Astrocyte (in vitro differentiated cells and primary cell): ENCODE results near the gene SOX21. TPM values are rescaled to one million over a fixed set of nuclear protein-coding genes. Genes with fewer than 3 reads are reported as not detected.

Experiments
- DNase-seq: peaks from one replicate; pipeline ENCODE4 v3.0.0-alpha.2; 2010; ENCODE audit warnings: low read depth
- FAIRE-seq: peaks from 2 replicates; lab custom pipeline; 2011; peaks lifted over from hg19 to GRCh38; lab: Jason Lieb, UNC
- H2AFZ ChIP-seq: 2 replicates; pipeline ENCODE4 v1.6.0; 2012; ENCODE audit warnings: low read depth, low read length, inconsistent platforms
- H3K27ac ChIP-seq: 2 replicates; pipeline ENCODE4 v1.5.1; 2011; ENCODE audit warnings: low read depth, low read length, inconsistent platforms
- H3K27me3 ChIP-seq: 2 replicates; pipeline ENCODE4 v1.6.0; 2011; ENCODE audit warnings: low read length, inconsistent platforms; ENCODE audit not compliant: insufficient read depth
- H3K36me3 ChIP-seq: 2 replicates; pipeline ENCODE4 v1.5.1; 2011; ENCODE audit warnings: low read length, inconsistent platforms; ENCODE audit not compliant: insufficient read depth
- H3K4me1 ChIP-seq: 2 replicates; pipeline ENCODE4 v1.5.1; 2011; ENCODE audit warnings: low read length, inconsistent platforms; ENCODE audit not compliant: insufficient read depth
- H3K4me2 ChIP-seq: 2 replicates; pipeline ENCODE4 v1.6.0; 2012; ENCODE audit warnings: low read length, inconsistent platforms
- H3K4me3 ChIP-seq: 2 replicates; pipeline ENCODE4 v1.5.1; 2011; ENCODE audit warnings: low read depth, mild to moderate bottlenecking, low read length, inconsistent platforms; ENCODE audit not compliant: insufficient read depth
- H3K79me2 ChIP-seq: 2 replicates; pipeline ENCODE4 v1.6.0; 2012; ENCODE audit warnings: mild to moderate bottlenecking, low read length, inconsistent platforms; ENCODE audit not compliant: insufficient read depth
- H3K9ac ChIP-seq: 2 replicates; pipeline ENCODE4 v1.6.0; 2012; ENCODE audit warnings: mild to moderate bottlenecking, low read length, inconsistent platforms
- H3K9me3 ChIP-seq: 2 replicates; pipeline ENCODE4 v1.5.1; 2012; ENCODE audit warnings: low read depth, mild to moderate bottlenecking, low read length, inconsistent platforms; ENCODE audit not compliant: insufficient read depth
- H4K20me1 ChIP-seq: 2 replicates; pipeline ENCODE4 v1.6.0; 2012; ENCODE audit warnings: low read length, inconsistent platforms; ENCODE audit not compliant: insufficient read depth
- H3K27ac Mint-ChIP-seq: one replicate; pipeline ENCODE4 v1.8.0; 2021; ENCODE audit warnings: mild to moderate bottlenecking, mixed read lengths; ENCODE audit not compliant: unreplicated experiment
- H3K27me3 Mint-ChIP-seq: one replicate; pipeline ENCODE4 v1.8.0; 2021; ENCODE audit warnings: low read depth, mixed read lengths; ENCODE audit not compliant: unreplicated experiment
- H3K36me3 Mint-ChIP-seq: one replicate; pipeline ENCODE4 v1.8.0; 2021; ENCODE audit warnings: low read depth, mixed read lengths; ENCODE audit not compliant: unreplicated experiment
- H3K4me1 Mint-ChIP-seq: one replicate; pipeline ENCODE4 v1.8.0; 2021; ENCODE audit warnings: low read depth, mixed read lengths; ENCODE audit not compliant: unreplicated experiment
- H3K4me3 Mint-ChIP-seq: one replicate; pipeline ENCODE4 v1.8.0; 2021; ENCODE audit warnings: mild to moderate bottlenecking, moderate library complexity, mixed read lengths; ENCODE audit not compliant: unreplicated experiment
- H3K9me3 Mint-ChIP-seq: one replicate; pipeline ENCODE4 v1.8.0; 2021; ENCODE audit warnings: mild to moderate bottlenecking, mixed read lengths; ENCODE audit not compliant: unreplicated experiment
- CTCF ChIP-seq: IDR thresholded peaks from 2 replicates; pipeline ENCODE4 v1.5.1; 2011; ENCODE audit warnings: low read depth, mild to moderate bottlenecking, inconsistent platforms, low read length, moderate library complexity; ENCODE audit not compliant: insufficient read depth
- EZH2 ChIP-seq: IDR thresholded peaks from 2 replicates; pipeline ENCODE4 v1.6.1; 2012; ENCODE audit warnings: mild to moderate bottlenecking, low read length, inconsistent platforms; ENCODE audit not compliant: insufficient read depth
- total RNA-seq: library from RNA; stranded (reverse); gene quantifications from 2 replicates; pipeline ENCODE4 v1.2.1, GENCODE V29; 2021

SOX21 gene
- total RNA-seq, 1 donor from 2014 or later = 0.77 TPM

DNA sequence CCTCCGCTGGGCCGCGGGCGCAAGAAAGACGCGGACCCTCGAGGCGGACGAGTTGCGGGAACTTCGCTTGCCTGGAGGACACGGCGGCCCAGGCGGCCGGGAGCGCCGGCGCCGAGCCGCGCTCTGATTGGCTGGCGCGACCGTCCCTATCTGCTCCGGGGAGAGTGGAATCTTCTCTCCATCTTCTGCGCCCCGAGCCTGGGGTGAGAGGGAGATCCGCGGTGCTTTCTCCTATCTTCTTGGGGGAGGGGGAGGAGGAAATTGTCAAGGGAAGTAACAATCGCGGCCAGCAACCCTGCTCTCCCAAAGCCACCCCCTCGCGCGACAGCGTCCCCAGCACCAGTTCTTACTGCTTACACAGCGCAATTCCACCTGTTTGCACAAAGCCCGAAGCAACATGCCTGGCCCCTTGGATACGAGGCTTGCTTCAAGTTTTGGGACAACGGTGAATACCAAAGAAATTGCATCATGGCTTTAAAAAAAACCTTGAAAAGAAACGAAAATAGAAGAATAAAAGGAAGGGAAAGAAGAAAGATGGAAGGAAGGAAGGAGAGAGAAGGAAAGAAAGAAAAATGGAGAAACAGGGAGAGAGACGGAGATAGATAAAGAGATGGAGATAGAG, 4.8 kb downstream of the SOX21 start:
- H3K4me3 Mint-ChIP-seq = peak overlapping the region; percentile 80
- peaks cover 1% of the 10 kb centered on the region for H3K36me3 Mint-ChIP-seq
- Histone ChIP-seq H3K79me2 (no peaks in the 10 kb centered on the region), H4K20me1 (no peaks in the 10 kb centered on the region), H3K36me3 (no peaks in the 10 kb centered on the region), H2AFZ (peak overlapping the region; percentile 61), H3K4me3 (peak overlapping the region; percentile 34), H3K27ac (no peak overlapping the region), H3K9me3 (peaks cover 5% of the 10 kb centered on the region), H3K9ac (peak overlapping the region; percentile 16), H3K4me2 (peak overlapping the region; percentile 71), H3K4me1 (peaks cover 9% of the 10 kb centered on the region), H3K27me3 (peaks cover 86% of the 10 kb centered on the region)
- peaks cover 51% of the 10 kb centered on the region for H3K27me3 Mint-ChIP-seq
- FAIRE-seq (no peak), DNase-seq (no peak)
- peak; percentile 87 for TF ChIP-seq EZH2
- TF ChIP-seq CTCF = no peak
- H3K4me1 Mint-ChIP-seq = peaks cover 8% of the 10 kb centered on the region
- H3K27ac Mint-ChIP-seq = peak overlapping the region; percentile 49
- H3K9me3 Mint-ChIP-seq = peaks cover 15% of the 10 kb centered on the region

DNA sequence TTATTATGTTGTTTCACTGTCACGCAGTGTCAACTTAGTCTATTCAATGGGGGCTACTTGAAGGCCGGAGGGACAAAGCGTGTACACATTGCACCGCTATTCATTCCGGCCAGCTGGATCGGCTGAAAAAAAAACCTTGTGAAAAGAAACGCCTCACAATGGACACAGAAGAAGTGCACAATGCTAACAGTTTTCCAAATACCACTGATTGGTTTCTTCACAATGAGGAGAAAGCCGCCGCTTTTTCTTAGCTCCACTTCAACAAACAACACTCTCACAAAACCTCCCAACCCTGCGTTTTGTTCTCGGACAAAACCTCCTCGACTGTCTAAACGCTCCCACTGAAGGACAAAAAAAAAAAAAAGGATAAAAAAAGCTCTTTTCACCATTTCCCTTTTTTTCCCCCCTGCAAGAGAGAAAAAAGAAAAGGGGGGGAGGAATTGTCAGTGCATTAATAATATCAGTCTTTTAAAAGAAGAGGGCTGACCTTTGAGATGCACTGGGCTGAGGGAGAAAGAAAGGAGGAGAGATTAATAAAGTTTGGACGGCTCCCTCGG, 5.4 kb downstream of the SOX21 start:
- H3K4me3 Mint-ChIP-seq = peak overlapping the region; percentile 80
- TF ChIP-seq CTCF (no peak), EZH2 (no peak)
- H3K79me2 ChIP-seq = no peaks in the 10 kb centered on the region
- H3K4me1 Mint-ChIP-seq = peaks cover 8% of the 10 kb centered on the region
- no peak for DNase-seq
- H3K9ac ChIP-seq = no peak overlapping the region
- H3K4me2 ChIP-seq = peak overlapping the region; percentile 71
- no peak for FAIRE-seq
- H2AFZ ChIP-seq = peak overlapping the region; percentile 61
- no peaks in the 10 kb centered on the region for H4K20me1 ChIP-seq
- peaks cover 54% of the 10 kb centered on the region for H3K27me3 Mint-ChIP-seq
- peaks cover 92% of the 10 kb centered on the region for H3K27me3 ChIP-seq
- no peak overlapping the region for H3K27ac ChIP-seq
- H3K9me3 Mint-ChIP-seq = peaks cover 16% of the 10 kb centered on the region
- H3K4me1 ChIP-seq = peaks cover 3% of the 10 kb centered on the region
- no peak overlapping the region for H3K27ac Mint-ChIP-seq
- H3K4me3 ChIP-seq = peak overlapping the region; percentile 34
- H3K36me3 Mint-ChIP-seq = peaks cover 1% of the 10 kb centered on the region
- H3K9me3 ChIP-seq = peaks cover 5% of the 10 kb centered on the region
- no peaks in the 10 kb centered on the region for H3K36me3 ChIP-seq

DNA sequence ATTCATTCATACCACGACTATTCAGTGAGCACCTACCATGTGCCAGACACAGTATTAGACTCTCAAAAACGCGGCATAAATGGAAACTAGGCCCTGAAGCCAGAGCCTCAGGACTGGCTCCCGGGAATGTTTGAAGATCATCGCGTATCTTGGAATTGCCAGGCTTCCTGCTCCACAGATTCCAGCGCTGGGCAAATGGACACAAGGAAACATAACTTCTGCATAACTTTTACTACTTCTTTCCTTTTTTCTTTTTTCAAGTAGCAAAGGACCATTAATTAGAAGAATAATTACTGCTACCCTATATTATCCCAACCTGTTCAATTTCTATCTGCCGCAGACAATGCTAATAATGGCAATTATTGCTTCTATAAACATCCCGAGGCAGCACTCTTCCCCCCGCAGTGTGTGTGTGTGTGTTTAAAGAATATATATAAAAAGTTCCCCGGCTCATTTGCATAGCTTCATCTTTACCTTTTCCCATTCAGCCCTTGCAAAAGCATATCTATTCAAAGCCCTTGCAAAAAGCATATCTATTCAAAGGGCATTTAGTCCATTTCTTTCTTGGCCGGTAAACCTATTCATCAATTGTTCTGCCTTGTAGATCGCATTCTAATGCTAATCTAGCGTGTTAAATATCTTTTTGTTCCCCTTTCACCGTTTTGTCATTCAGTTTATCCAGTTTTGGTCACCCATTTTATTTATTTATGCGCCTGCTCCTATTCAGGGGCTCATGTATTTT, 6.1 kb downstream of the SOX21 start:
- no peak overlapping the region for H3K4me3 ChIP-seq

More for the DNA sequence above, 6.1 kb downstream of the SOX21 start:
- no peak for TF ChIP-seq CTCF
- no peak for TF ChIP-seq EZH2
- H3K4me1 Mint-ChIP-seq = peaks cover 8% of the 10 kb centered on the region
- Histone ChIP-seq H3K27ac (no peak overlapping the region), H3K79me2 (no peaks in the 10 kb centered on the region), H4K20me1 (no peaks in the 10 kb centered on the region), H2AFZ (no peak overlapping the region), H3K9ac (no peak overlapping the region), H3K4me2 (peak overlapping the region; percentile 71), H3K9me3 (peaks cover 5% of the 10 kb centered on the region), H3K4me1 (no peaks in the 10 kb centered on the region), H3K27me3 (peaks cover 90% of the 10 kb centered on the region), H3K36me3 (no peaks in the 10 kb centered on the region)
- peaks cover 18% of the 10 kb centered on the region for H3K9me3 Mint-ChIP-seq
- H3K27ac Mint-ChIP-seq = no peak overlapping the region
- no peak for FAIRE-seq
- peaks cover 4% of the 10 kb centered on the region for H3K36me3 Mint-ChIP-seq
- no peak overlapping the region for H3K4me3 Mint-ChIP-seq
- DNase-seq = no peak
- peaks cover 60% of the 10 kb centered on the region for H3K27me3 Mint-ChIP-seq
